ENCODE measurements around the gene RESP18.
"Not testable (repeated sequence)": the region's sequence is repeated elsewhere in the genome, so short reads cannot be mapped to it uniquely, and the experiment has no call there.

Gene RESP18

GRCh38 chr2:219325657-219326315 lies 6.8 kb downstream of the RESP18 start:
- no peak for DNase-seq (ENCODE audit: low read depth, low spot score)

- DNase-seq (ENCODE audit: low read depth, low spot score), result no peak
Measured at GRCh38 chr2:219325136-219325535, 7.4 kb downstream of the RESP18 start.

GRCh38 chr2:219323434-219323833 lies 9.1 kb downstream of the RESP18 start:
- no peak for DNase-seq (ENCODE audit: low read depth, low spot score)

GRCh38 chr2:219314804-219315468 lies 17.6 kb downstream of the RESP18 start:
- DNase-seq (ENCODE audit: low read depth, low spot score), result no peak

GRCh38 chr2:219312683-219313263 lies 19.8 kb downstream of the RESP18 start:
- DNase-seq (ENCODE audit: low read depth, low spot score), result not testable (repeated sequence)

GRCh38 chr2:219309278-219309677 lies 23.3 kb downstream of the RESP18 start, which contains the start of gene PTPRN:
TSS of gene PTPRN (minus strand) at chr2:219309401. CDS start at chr2:219309332, 69 bp downstream.
- DNase-seq (ENCODE audit: low read depth, low spot score), result peak; percentile 80

- DNase-seq (ENCODE audit: low read depth, low spot score), result peak; percentile 86
Measured at GRCh38 chr2:219308142-219309101, 24.1 kb downstream of the RESP18 start.

GRCh38 chr2:219306047-219306446 lies 26.5 kb downstream of the RESP18 start:
- DNase-seq (ENCODE audit: low read depth, low spot score), result no peak

- no peak for DNase-seq (ENCODE audit: low read depth, low spot score)
Measured at GRCh38 chr2:219304223-219304622, 28.3 kb downstream of the RESP18 start.

- DNase-seq (ENCODE audit: low read depth, low spot score), result no peak
Measured at GRCh38 chr2:219302412-219302968, 30.1 kb downstream of the RESP18 start.

GRCh38 chr2:219300022-219300421 lies 32.5 kb downstream of the RESP18 start:
- DNase-seq (ENCODE audit: low read depth, low spot score), result no peak

- no peak for DNase-seq (ENCODE audit: low read depth, low spot score)
Measured at GRCh38 chr2:219299372-219299760, 33.2 kb downstream of the RESP18 start.

GRCh38 chr2:219298759-219299371 lies 33.7 kb downstream of the RESP18 start:
- peak; percentile 95 for DNase-seq (ENCODE audit: low read depth, low spot score)

GRCh38 chr2:219297766-219298456 lies 34.6 kb downstream of the RESP18 start:
- DNase-seq (ENCODE audit: low read depth, low spot score), result no peak

GRCh38 chr2:219296631-219297391 lies 35.7 kb downstream of the RESP18 start:
- DNase-seq (ENCODE audit: low read depth, low spot score), result no peak

- no peak for DNase-seq (ENCODE audit: low read depth, low spot score)
Measured at GRCh38 chr2:219296142-219296541, 36.4 kb downstream of the RESP18 start.

GRCh38 chr2:219294356-219295351 lies 37.9 kb downstream of the RESP18 start:
- DNase-seq (ENCODE audit: low read depth, low spot score), result peak; percentile 98

GRCh38 chr2:219293736-219294231 lies 38.8 kb downstream of the RESP18 start:
- DNase-seq (ENCODE audit: low read depth, low spot score), result no peak

All from ELF-1 (cell line).